Epithelial cell of esophagus (primary cell): ENCODE measurements around the gene LMNTD1.

Experiments
- DNase-seq: peaks from one replicate; pipeline ENCODE4 v3.0.0; 2010; ENCODE audit warnings: low read depth
- H3K4me3 ChIP-seq: 2 replicates; pipeline ENCODE4 v1.5.1; 2011; ENCODE audit warnings: mild to moderate bottlenecking, low read length, control low read depth
- CTCF ChIP-seq: IDR thresholded peaks from 2 replicates; pipeline ENCODE4 v1.5.1; 2011; ENCODE audit warnings: low read depth, mild to moderate bottlenecking, low read length, control low read depth, inconsistent platforms; ENCODE audit not compliant: insufficient read depth; ENCODE audit errors: missing control alignments

Gene LMNTD1

GRCh38 chr12:25455696-25456095 is 97.4 kb downstream of the LMNTD1 start:
- DNase-seq = no peak
- H3K4me3 ChIP-seq = no peak overlapping the region

GRCh38 chr12:25449007-25449406 is 104.1 kb downstream of the LMNTD1 start:
- no peak for DNase-seq
- H3K4me3 ChIP-seq = no peak overlapping the region
- no peak for TF ChIP-seq CTCF

More at GRCh38 chr12:25455696-25456095, 97.4 kb downstream of the LMNTD1 start:
- TF ChIP-seq CTCF = no peak

GRCh38 chr12:25447046-25447445 is 106.0 kb downstream of the LMNTD1 start:
- H3K4me3 ChIP-seq = no peak overlapping the region
- no peak for TF ChIP-seq CTCF
- no peak for DNase-seq

- no peak for DNase-seq
- no peak for TF ChIP-seq CTCF
- no peak overlapping the region for H3K4me3 ChIP-seq
Observed at GRCh38 chr12:25438638-25439037, 114.4 kb downstream of the LMNTD1 start.

GRCh38 chr12:25436206-25437030 is 116.7 kb downstream of the LMNTD1 start:
- peak; percentile 84 for TF ChIP-seq CTCF
- DNase-seq = peak; percentile 76
- H3K4me3 ChIP-seq = no peak overlapping the region

- H3K4me3 ChIP-seq = no peak overlapping the region
- no peak for DNase-seq
- TF ChIP-seq CTCF = no peak
Observed at GRCh38 chr12:25435431-25435830, 117.7 kb downstream of the LMNTD1 start.

- H3K4me3 ChIP-seq = no peak overlapping the region
- DNase-seq = no peak
- TF ChIP-seq CTCF = no peak
Observed at GRCh38 chr12:25434515-25434914, 118.6 kb downstream of the LMNTD1 start.
